ENCODE data around the gene SEH1L.
A peak's percentile ranks its signal among the peaks of the same experiment; 100 is the strongest.
"Not testable (repeated sequence)": the region's sequence is repeated elsewhere in the genome, so short reads cannot be mapped to it uniquely, and the experiment has no call there.

SEH1L gene

DNA sequence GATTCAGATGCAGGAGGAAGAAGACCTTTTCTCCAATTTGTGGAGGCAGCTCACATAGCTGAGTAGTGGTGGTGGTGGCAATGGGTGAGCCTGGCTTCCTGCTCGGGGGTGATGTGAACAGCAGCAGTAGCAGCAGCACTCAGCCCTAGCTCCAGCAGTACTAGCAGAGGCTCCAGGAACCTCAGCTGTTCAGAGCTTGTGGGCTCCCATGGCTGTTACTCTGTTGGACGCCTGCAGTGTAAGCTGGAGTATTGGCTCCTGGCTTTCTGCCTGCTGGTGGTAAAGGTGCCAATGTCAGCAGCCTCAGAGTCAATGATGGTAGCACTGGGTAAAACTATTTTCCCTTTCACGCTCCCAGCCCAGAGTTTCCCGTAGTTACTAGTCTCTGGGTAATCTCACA is 3.1 kb upstream of the SEH1L start:
- DNase-seq (ENCODE audit: low spot score) = peak; percentile 35

DNA sequence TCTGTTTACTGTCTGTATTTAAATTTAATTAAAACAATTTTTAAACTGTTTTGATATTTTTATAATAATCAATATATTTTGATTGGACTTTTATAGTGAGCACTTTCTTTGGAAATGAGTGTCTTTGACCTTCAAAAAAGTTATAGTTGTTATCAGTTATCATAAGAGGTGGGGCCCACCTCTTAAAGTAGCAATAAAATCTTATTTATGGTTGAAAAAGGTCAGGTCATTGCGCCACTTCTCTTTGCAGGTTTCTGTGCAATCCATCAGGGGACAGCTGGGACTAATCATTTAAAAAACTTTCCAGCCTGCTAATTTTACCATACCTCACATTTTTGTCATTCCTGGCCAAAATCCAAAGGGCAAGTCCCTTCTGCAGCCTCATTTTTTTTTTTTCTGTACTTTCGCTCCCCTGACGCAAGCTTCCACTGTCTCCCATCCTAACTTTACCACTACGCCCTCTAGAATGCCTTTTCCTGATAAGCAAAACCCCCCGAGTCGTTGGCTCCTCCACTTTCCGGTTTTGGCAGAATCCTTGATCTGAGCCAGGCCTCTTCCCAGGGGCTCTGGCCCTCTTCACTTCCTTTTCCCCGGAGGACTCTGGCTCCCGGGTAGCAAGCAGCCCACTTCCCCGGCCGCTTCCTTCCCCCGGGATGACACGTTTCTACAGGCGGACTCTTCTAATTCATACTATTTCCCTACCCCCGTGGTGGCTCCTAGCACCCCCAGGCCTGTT is 1.1 kb upstream of the SEH1L start:
- DNase-seq (ENCODE audit: low spot score) = peak; percentile 79

DNA sequence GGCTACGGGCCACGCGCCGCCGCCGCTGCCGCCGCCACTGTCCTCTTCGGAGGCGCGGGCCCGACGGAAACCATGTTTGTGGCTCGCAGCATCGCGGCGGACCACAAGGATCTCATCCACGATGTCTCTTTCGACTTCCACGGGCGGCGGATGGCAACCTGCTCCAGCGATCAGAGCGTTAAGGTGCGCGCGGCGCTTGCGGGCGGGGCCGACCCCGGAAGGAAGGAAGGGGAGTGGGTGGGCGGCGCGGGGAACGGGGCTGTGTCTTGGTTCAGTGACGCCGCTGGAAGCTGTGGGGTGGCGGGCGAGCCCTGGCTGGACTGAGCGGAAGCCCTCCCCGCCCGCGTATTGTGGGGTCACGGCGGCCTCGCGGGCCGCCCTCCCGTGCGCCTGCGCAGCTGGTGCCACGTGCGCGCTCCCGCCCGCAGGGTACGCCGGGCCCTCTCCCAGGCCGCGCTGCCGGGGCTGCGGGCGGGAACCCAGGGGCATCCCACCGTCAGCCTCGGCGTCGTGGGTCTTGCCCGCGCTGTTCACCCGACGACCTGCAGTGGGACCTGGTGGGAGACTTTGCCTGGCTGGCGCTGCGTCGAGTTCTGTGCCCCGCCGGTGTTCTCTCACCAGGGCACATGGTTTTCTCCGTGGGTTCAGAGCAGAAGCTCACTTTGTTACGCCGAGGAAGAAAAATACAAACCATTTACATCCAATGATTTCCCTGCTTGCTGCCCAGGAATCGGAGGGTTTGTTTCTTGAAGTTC is 416 bp downstream of the SEH1L start:
- DNase-seq (ENCODE audit: low spot score) = peak; percentile 94

DNA sequence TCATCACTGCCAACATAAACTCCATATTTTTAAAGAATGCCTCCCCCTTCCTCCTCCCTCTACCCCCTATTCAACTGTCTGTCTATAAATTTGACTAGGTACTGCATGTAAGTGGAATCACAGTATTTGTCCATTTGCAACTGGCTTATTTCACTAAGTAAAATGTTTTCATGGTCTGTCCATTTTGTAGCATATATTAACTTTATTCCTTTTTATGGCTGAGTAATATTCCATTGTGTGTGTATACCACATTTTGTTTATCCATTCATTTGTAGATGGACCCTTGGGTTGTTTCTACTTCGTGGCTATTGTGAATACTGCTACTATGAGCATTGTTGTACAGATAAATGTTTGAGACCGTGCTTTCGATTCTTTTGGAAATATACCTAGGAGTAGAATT is 10.7 kb downstream of the SEH1L start:
- no peak for DNase-seq (ENCODE audit: low spot score)

DNA sequence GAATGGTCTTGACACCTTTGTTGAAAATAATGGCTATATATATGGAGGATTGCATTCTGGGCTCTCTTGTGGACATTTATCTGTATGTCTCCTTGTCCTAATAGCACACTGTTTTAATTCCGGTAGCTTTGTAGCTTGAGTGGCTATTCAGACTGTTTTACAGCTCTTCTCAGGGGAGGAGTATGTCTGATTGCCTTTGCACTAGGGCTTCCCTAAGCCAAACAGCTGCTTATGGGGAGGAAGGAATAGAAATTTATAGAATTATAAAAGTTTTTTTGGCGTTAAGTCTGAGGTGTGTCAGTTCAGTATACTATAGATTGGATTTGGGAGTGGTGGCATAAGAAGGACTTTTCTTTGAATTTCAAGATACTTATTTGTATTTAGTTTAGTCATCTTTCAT is 12.6 kb downstream of the SEH1L start:
- no peak for DNase-seq (ENCODE audit: low spot score)

- no peak for DNase-seq (ENCODE audit: low spot score)
Measured at GRCh38 chr18:12960853-12961397, 13.1 kb downstream of the SEH1L start.

- DNase-seq (ENCODE audit: low spot score) = no peak
Measured at GRCh38 chr18:12963069-12963468, 15.3 kb downstream of the SEH1L start.

DNA sequence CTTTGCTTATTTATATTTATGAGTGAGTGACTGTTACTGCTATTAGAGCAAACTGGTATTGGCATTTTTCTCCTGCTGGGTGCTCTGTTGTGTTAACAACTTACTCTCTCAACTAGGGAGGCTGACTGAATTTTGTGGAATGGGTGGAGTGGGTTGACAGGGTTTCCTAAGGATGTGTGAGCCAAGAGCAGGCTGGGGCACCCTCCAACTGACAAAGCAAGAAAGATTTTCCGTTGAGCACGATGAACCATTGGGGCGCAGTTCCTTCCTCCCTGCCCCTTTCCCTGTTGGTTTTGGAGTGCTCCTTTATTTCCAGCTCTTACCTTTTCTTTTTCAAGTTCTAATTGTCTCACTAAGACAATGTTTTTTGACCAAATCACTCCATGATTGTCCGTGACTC is 20.3 kb downstream of the SEH1L start:
- no peak for DNase-seq (ENCODE audit: low spot score)

DNA sequence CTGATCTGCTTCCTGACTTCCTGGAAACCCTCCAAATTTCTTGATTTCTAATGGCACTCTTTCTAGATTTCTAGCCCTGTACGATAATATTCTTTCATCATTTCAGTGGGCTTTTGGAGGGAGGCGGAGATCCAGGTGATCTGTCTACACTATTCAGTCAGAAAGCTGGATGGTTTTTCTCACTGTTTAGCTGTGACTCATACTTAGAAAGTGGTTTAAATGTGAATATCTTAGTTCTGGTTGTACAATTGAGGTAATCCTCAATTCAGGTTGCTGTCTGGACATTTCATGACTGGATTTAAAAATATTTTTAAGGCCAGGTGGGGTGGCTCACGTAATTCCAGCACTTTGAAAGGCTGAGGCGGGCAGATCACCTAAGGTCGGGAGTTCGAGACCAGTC is 20.8 kb downstream of the SEH1L start:
- no peak for DNase-seq (ENCODE audit: low spot score)

DNA sequence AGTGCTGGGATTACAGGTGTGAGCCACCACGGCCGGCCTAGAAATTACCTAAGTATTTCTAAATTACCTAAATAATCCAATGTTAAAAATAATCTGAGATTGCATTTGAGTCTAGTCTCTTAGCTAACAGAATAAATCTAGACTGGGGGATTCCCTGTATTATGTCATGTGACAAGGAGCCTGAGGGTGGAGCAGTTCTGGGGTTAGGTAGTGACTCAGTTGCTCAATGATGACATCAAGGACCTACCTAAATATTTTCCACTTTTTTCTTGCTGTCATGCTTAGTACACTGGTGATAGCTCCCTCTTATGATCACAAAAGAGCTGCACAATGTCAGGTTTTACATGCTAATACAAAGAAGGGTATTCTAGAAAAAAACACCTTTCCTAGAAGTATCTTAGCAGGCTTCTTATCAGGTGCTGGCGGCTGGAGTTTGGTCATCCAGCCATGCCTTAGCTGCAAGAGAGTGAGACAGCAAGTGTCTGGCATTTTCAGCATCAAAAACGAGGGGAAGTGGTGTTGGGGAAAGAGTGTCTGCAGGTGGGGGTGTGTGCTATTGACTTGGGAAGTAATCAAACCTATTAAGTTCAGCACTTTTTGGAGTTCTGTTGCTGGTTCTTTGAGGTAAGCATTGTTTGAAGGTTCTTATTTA is 25.9 kb downstream of the SEH1L start:
- DNase-seq (ENCODE audit: low spot score) = no peak

- no peak for DNase-seq (ENCODE audit: low spot score)
Measured at GRCh38 chr18:12975488-12975887, 27.7 kb downstream of the SEH1L start.

DNA sequence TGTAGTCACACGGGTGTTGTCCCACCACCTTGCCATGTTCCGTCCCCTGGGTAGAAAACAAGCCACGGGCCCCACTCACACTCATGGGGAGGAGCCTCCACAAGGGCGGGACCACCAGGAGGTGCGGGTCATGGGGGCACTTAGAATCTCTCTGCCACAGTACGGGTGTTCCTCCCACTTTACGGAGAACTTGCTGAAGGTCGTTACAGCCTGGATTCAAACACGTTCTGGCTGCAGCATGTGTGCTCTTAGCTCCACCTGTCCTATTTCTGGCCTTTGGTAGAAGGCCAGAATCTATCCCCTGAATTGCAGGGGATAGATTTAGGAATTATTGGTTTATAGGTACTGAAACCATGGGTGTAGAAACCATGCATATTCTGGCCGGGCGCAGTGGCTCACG is 28.5 kb downstream of the SEH1L start:
- no peak for DNase-seq (ENCODE audit: low spot score)

DNA sequence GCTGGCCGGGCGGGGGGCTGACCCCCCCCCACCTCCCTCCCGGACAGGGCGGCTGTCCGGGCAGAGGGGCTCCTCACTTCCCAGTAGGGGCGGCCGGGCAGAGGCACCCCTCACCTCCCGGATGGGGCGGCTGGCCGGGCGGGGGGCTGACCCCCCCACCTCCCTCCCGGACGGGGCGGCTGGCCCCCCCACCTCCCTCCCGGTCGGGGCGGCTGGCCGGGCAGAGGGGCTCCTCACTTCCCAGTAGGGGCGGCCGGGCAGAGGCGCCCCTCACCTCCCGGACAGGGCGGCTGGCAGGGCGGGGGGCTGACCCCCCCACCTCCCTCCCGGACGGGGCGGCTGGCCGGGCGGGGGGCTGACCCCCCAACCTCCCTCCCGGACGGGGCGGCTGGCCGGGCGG is 32.3 kb downstream of the SEH1L start:
- DNase-seq (ENCODE audit: low spot score) = not testable (repeated sequence)

GRCh38 chr18:12989397-12990122 is 41.7 kb downstream of the SEH1L start:
- no peak for DNase-seq (ENCODE audit: low spot score)

DNA sequence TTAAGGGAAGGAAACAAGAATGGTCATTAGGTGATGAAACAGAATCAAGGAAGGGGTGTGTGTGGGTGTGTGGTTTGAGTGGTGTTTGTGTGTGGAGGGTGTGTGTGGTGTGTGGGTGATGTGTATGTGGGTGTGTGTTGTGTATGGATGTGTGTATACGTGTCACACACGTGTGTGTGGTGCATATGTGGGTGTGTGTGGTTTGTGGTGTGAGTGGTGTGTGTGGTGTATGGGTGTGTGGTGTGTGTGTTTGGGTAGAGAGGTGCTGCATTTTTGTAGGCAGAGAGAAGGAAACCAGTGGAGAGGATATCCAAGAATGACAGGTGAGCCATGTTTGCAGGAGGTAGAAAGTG is 42.3 kb downstream of the SEH1L start:
- DNase-seq (ENCODE audit: low spot score) = no peak

- DNase-seq (ENCODE audit: low spot score) = peak; percentile 13
Measured at GRCh38 chr18:12990641-12990966, 42.8 kb downstream of the SEH1L start.

DNA sequence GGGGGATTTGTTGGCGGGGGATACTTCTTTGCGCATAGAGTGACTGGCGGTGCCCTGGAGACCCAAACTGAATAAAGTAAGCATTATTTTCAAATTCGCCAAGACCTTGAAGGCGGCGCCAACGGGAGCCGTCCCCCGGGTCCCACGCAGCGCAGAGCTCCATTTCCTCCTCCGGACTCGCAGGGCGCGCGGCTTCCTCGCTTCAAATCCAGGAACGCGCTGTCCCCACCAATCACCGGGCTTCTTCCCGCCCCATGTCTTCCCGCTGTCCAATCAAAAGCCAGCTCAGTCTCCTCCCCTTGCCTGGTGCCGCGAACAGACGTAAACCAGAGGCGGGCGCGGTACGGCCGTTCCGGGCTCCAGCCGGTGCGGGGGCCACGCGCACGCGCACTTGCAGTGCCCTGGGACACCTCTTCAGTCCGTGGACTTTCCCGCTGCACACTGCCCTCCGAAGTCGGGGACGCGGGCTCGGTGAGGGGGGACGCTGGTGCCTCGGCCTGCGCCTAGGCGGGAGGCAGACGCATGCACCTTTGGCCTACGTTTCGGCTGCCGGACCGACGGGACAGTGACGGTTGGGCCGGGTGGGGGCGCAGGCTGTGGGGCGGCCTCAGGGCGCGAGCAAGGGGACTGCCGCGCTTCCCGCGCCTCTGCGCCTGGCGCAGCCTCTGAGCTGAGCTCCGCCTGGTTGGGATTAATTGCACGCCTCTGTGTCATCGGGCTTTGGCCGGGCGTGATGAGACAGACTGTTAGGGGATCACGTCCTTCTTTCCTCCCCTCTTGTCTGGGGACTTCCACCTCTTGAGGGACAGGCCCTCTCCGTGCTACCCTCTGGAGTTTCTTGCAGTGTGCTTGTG is 43.4 kb downstream of the SEH1L start, which contains the start of gene CEP192:
TSS of gene CEP192 (plus strand) at position 396 of the 854 bp plus-strand sequence. CDS start 8,063 bp downstream, outside the sequence.
- peak; percentile 100 for DNase-seq (ENCODE audit: low spot score)

DNA sequence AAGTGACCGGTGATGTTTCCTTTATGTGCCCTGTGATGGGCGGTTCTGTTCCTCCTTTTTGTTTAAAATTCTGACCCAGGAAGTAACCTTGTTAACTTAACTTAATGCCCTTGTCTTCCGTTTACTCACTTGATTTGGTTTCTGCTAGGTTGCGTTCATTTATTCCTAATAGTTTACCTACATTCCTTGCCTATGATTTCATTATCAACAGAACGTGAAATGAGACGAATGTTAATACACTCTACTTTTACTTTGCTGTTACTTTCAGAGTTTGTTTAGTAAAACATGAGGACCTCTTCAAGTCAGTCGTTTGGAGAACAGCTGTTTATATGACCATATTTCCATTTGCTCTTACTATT is 44.0 kb downstream of the SEH1L start:
- no peak for DNase-seq (ENCODE audit: low spot score)

- no peak for DNase-seq (ENCODE audit: low spot score)
Measured at GRCh38 chr18:12993439-12993838, 45.6 kb downstream of the SEH1L start.

GRCh38 chr18:12995424-12995823 is 47.6 kb downstream of the SEH1L start:
- DNase-seq (ENCODE audit: low spot score) = no peak

GRCh38 chr18:12995952-12996477 is 48.2 kb downstream of the SEH1L start:
- no peak for DNase-seq (ENCODE audit: low spot score)

Data from GM03348 (cell line).